HG03571 (cell line): Measurements from ENCODE around the gene FBXW12.
"Not testable (repeated sequence)": the region's sequence is repeated elsewhere in the genome, so short reads cannot be mapped to it uniquely, and the experiment has no call there.

ENCODE experiments used
- ATAC-seq: cut with Tn5 transposase; IDR thresholded peaks from one replicate; pipeline ENCODE4 v1.9.1; 2021; ENCODE audit not compliant: unreplicated experiment

The FBXW12 gene, protein sequence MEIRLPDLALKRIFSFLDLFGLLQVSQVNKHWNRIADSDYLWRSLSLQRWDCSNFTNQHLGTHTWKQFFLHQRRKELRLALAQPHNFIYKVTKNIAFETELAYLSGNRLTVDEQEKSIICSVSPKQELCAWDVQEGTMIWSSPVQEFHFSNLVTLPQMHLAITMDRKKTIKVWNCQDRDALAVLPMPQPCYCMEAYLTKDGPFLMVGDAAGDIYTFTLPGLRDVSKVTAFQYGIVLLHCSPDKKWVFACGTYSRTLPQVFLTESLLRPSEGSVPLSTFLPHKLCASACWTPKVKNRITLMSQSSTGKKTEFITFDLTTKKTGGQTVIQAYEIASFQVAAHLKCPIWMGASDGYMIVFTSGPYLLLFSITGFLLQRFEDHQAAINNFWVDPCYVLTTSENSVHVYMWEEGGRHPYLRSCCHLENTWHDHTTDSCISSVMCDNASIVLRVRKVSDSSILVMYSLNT

GRCh38 chr3:48371651-48372376, at the start of gene FBXW12:
Gene FBXW12 (plus strand): TSS chr3:48372219. CDS start chr3:48372768, 549 bp downstream.
- ATAC-seq = no peak

DNA sequence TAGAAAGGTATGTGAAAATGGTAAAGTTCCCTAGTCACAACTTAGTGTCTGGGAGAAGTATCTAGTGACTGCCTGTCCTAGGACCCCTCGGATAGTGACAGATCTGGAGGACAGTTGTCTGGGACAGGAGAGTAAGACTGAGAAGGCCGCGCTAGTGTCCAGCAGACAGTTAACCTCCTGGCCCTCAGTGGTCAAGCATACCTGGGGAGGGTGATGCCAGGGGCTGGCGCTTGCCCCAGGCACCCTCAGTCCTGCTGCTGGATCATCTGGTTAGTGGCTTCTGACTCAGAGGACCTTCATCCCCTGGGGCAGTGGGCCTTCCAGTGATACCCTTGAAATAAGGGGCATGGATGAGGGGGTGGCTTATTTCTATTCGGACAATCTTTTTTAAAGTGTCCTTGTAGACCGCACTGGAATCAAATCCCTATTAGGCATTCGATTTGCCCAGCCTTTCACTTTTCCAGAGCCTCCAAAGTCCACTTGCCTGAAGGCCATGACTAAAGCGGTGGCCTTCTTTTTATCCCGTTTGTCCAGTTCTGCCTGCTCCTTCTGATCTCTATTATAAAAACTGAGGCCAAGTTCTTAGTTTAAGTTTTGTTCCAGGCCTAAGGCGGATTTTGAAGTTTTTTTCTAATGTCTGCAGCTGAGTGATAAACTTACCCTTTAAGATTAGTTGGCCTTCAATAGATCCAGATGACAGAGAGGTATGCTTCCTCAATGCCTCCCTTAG, 40.1 kb upstream of the FBXW12 start:
- not testable (repeated sequence) for ATAC-seq

- not testable (repeated sequence) for ATAC-seq
Measured at GRCh38 chr3:48333346-48334245, 38.4 kb upstream of the FBXW12 start, which contains the start of gene SPINK8. Gene SPINK8 (minus strand): TSS chr3:48333661. CDS start chr3:48328341, 5,320 bp downstream.

GRCh38 chr3:48334605-48335004, 37.4 kb upstream of the FBXW12 start:
- ATAC-seq = no peak

GRCh38 chr3:48335286-48335685, 36.7 kb upstream of the FBXW12 start:
- not testable (repeated sequence) for ATAC-seq

- not testable (repeated sequence) for ATAC-seq
Measured at GRCh38 chr3:48337536-48337935, 34.5 kb upstream of the FBXW12 start.

DNA sequence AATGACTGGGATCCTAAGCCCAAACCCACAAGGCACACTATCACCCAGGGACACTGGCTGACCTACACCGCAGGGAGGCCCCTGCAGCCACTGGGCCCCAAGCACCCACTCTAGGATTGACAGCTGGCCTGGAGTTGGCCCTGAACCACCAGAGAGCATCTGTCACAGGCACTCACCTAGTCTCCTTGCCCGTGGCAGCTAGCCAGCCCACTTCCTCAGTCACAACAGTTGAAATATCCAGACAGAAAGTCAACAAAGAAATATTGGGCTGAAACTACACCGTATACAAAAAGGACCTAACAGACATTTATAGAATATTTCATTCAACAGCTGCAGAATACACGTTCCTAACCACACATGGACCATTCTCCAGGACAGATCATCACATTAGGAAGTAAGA, 33.4 kb upstream of the FBXW12 start:
- no peak for ATAC-seq

GRCh38 chr3:48343432-48343831, 28.6 kb upstream of the FBXW12 start:
- ATAC-seq = no peak

DNA sequence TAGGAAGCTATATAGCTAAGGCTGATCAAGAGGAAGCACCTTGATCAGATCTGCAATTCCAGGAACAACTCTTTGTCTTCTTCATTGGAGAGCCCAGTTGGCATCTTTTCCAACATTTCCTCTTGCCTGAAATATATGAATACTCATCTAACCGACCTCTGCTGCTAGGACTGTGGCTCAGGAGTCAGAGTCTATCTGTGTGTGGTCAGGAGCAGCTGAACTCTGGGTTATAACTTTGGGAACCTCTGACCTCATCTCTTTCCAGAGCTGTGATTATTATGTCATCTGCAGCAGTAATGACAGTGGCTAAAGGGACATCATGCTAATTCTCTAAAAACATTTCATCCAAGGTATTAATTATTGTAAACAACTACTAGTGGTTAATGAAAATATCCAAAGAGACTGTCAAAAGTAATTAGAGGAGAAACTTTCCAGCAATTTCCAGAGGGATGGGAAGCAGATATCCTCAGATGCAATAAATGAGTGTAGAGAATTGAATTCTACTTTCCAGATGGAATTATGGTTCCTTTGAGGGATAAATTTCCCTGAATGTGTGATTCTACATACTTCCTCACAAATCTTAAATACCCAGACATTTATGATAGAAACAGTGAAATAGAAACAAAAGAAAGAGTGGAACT, 27.0 kb upstream of the FBXW12 start:
- no peak for ATAC-seq

DNA sequence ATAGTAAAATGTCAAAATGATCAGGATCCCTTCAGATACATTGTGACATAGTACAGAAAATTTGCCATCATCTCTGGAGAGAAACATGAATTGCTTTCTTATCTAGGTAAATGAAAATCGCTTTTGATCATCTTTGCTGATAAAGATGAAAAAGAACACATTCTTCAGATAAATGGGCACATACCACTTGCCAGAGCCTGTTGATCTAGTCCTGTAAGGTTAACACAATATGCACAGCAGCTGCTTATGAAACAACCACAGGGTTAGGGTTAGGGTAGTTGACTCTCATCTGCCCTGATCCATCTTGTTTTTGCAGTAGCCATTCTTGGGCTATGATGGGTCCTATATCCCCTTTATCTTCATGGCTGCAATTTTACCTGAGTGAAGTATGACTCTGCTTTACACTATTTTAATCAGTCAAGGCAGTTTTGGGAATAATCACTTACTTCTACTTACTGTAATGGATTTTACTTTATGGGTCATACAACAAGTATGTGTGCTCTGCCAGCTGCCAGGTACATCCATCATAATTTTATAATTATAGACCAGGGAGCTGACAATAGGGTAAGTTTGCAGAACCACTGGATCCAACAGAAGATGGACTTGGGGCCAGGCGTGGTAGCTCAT, 26.0 kb upstream of the FBXW12 start:
- no peak for ATAC-seq

GRCh38 chr3:48347500-48347899, 24.5 kb upstream of the FBXW12 start:
- ATAC-seq = no peak

- no peak for ATAC-seq
Measured at GRCh38 chr3:48352546-48352945, 19.5 kb upstream of the FBXW12 start.

- no peak for ATAC-seq
Measured at GRCh38 chr3:48353987-48354386, 18.0 kb upstream of the FBXW12 start.

GRCh38 chr3:48356419-48356818, 15.6 kb upstream of the FBXW12 start:
- ATAC-seq = no peak

- ATAC-seq = no peak
Measured at GRCh38 chr3:48361928-48362327, 10.1 kb upstream of the FBXW12 start.

GRCh38 chr3:48364840-48365239, 7.2 kb upstream of the FBXW12 start:
- ATAC-seq = no peak

DNA sequence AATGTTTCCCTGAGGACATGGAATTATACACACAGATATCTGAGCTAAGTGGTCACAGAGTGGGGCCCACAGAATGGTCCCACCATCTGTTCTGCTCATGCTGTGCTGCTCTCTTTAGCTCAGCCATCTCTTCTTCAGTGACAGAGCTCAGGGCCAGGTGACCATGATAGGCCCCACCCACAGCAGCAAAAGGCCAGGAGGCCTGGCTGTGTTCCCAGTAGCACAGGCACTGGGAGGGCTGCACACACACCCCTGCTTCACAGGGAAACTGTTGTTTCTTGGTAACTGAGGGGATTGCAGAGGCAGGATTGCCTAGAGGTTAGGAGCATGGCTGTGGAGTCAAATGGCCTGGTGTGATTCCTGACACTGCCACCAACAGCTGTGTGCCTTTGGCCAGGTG, 4.8 kb upstream of the FBXW12 start:
- ATAC-seq = no peak

GRCh38 chr3:48369693-48370332, 2.2 kb upstream of the FBXW12 start:
- no peak for ATAC-seq

DNA sequence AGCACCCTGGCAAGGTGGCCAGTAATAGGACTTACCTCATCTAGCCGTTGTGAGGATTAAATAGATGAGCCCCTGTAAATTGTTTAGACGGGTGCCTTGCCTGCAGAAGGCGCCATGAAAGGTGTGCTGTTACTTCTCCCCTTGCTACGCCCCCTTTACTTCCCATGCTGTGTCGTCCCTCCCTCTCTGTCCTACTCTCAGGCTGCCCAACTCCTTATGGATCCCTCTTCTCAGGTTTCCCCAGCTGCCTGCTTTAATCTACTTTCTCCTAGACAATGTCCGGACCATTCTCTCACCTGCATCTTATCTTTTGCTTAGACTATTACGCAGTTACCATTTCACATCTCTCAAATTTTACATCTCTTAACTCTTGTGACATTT, 1.7 kb upstream of the FBXW12 start:
- ATAC-seq = no peak
